Stimulated activated CD4-positive, alpha-beta T cell treated with anti-CD3 and anti-CD28 coated beads, Interleukin-15, amount 100 ng/mL, for 48 hours (primary cell): ENCODE results near the gene EFCC1.
A peak's percentile ranks its signal among the peaks of the same experiment; 100 is the strongest.

Source experiments
- DNase-seq, 2 donors: peaks; one replicate each; pipeline ENCODE4 v3.0.0-alpha.2; 2020; ENCODE audit warnings: low read depth in 2 of 2

EFCC1 gene

GRCh38 chr3:129032716-129033115 is 31.6 kb downstream of the EFCC1 start:
- no peak for DNase-seq

DNA sequence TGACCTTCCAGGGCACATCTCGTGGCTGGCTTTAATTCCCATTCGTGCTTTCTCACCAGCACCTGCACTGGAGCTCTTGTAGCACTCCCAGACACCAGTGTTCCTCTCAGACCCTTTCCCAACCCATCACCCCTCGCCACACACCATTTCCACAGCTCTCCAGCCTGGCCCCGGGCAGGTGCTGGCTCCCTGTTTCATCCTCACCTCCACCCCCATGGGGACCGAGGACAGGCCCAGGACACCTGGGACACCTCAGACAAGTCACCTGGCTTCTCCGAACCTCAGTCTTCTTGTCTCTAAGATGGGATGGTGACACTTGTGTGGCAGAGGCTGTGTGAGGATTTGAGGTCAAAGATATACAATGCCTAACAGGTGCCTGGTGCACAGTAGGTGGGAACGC is 32.0 kb downstream of the EFCC1 start:
- no peak for DNase-seq

DNA sequence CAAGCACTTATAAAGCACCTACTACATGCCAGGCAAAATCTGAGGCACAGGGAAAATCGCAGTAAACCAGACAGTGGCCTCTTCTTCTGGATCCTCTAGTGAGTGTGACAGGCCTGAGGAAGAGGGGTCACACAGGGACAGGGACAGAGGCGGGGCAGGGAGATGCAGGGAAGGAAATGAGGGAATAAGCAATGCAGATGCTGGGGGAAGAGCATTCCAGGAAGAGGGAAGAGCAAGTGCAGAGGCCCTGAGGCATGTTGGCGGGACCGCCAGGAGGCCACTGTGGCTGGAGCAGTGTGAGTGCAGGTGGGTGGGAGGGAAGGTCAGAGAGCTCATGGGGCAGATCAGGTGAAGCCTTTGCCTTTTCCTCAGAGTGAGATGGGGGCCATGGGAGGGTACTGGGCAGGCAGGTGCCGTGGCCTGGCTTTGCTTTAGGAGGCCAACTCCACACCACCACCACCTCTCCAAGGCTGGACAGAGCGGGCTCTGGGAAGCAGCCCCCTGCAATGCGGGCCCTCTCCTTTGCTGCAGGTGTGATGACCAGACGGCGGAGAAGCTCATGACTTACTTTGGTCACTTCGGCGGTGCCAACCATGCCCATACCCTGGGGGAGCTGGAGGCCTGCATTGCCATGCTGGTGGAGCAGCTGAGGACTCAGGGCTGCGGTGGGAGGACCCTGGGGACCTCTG is 32.7 kb downstream of the EFCC1 start:
- DNase-seq, result no peak

- DNase-seq, result no peak
Observed at GRCh38 chr3:129034642-129035041, 33.5 kb downstream of the EFCC1 start.

DNA sequence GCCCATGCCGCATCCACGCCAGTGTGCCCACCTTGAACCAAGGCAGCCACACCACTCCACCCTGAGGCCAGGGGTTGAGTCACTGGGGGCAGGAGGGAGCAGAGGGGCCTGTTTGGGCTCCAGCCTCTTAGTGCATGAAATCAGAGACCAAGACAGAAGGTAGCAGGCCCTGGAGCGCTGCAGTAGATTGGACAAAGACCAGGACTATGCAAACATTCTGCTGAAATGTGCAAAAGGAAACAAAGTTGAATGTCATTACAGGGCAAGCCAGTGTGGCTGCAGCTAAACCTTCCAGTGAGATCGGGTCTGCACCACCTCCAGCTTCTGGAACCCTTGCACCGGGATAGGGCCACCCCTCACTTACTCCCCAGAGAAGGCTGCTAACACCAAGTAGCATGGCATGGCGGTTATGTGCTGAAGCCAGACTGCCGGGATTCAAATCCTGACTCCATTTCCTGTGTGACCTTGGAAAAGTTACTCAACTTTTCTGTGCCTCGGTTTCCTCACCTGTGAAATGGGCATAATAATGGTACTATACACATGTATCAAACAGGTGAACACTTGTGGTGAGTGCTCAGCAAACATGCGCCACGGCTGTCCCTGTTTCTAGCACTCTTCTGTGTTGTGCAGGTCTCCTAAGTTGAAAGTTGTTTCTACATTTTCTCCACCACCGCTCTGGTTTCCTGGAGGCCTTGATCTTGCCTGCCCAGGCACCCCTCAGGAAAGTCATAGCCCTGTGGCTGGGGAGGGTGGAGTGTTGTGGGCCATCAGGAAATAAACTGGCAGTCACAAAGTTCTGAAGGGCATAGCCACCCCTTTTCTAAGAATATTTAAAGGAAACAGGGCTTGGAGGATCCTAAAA is 34.5 kb downstream of the EFCC1 start:
- DNase-seq, result no peak

GRCh38 chr3:129036222-129037092 is 35.4 kb downstream of the EFCC1 start:
- no peak for DNase-seq

- DNase-seq, result no peak
Observed at GRCh38 chr3:129037093-129037419, 36.0 kb downstream of the EFCC1 start.

DNA sequence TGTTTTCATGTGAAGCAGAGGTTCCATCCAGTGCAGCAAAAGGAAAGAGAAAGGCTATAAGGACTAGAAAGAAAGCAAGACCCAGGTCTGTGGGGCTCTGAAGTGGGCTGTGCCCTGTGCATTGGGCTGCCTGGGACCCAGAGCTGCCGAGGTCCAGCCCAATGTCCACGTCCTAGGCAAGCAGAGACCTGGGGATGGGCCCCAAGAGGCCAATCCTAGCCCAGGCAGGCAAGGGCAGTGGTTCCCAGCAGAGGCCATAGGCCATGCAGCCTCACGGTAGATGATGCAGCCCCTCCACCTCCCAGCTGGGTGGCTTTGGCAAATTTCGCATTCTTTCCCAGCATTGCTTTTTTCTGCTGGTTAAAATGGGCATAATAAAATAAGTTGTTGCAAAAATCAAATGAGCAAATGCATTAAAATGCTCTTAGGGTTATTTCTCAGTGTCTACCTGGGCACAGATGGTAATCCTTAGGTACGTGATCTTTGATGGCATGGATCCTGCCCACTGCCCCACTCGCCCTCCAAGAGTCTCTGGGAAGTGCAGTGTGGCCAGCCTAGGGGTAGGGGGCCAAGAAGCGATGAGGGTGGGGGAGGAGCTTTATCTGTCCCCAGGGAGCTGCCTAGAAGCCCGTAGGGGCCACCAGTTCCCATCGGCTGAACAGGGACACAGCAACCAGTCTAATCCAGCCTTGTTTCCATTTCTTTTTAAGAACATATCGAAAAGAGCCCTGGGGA is 37.2 kb downstream of the EFCC1 start:
- DNase-seq, result no peak

- no peak for DNase-seq
Observed at GRCh38 chr3:129039271-129040038, 38.4 kb downstream of the EFCC1 start.

- DNase-seq, result no peak
Observed at GRCh38 chr3:129040039-129040336, 38.9 kb downstream of the EFCC1 start.

DNA sequence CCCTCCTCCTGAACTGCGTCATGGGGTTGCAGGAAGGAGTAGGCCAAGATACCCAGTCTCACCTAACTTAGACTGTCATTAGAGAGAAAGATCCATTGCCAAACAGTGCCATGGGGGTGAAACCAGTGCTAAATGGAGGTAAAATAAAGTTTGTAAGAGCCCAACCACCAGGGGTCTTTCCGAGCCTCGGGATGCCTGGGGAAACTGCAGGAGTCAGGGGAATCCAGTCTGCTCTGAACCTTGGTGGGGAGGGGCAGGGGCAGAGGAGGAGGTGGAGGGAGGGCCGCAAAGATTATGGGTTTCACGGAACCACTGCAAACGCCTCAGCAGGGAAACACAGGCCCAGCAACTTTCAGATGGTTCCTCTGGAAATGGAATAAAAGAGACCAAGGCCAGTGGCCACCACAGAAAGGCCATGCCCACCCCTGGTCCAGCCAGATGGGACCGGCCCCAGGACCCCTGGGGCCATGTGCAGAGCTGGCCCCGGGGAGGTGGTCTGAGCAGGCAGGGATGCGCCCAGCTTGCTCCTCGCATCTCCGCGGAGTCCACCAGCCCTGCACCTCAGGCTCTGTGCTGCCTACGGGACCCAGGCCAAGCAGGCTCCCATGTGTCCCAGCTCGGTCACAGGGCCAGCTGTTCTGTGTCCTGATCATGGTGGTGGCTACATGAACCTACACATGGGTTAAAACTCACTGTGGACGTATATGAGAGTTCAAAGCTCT is 39.6 kb downstream of the EFCC1 start:
- DNase-seq, result no peak

DNA sequence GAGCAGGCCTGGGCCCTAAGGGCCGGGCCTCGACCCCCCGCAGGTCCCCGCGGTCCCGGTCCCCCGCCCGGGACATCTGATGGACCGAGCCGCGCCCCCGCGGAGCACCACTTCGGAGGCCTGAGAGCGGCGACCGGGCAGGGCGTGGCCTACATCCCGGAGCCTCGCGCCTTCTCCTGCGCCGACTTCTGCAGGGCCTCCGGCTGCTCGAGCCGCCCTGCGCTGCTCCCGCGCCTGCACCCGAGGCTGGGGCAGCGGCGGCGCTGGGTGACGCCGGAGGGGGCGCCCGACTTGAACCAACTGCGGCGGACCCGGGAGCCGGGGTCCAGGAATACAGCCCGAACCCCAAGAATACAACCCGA is 44.6 kb downstream of the EFCC1 start:
- peak; percentile 19 to 47 for DNase-seq

DNA sequence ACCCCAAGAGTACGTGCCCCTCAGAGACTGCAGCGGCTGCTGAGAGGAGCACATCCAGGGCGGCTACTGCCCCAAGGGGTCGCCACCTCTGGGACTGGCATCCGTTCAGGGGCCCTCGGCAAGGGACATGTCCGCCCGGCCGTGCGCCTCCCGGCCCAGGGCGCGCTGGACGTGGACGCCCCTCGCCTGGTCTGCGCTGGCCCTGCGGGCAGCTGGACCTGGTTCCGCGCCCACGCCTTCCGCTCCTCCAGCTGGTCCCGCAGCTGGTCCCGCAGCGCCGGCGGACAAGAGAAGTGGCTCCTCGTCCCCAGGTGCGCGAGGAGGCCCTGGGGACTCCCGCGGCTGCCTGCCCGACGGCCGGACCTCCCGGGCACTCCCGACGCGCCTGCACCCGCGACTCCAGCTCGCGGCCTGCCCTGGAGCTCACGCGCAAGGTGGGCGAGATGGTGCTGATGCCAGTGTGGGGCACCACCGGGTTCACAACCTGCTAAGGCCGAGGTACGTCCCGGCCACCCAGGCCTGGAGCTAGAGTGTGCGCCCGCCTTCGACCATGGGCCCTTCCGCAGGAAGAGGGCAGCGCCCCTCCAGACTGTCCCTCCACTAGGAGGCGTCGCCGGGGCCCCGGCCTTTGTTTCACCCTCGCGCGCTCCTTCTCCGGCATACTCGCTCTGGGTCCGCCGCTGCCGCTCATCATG is 45.1 kb downstream of the EFCC1 start:
- no peak for DNase-seq

DNA sequence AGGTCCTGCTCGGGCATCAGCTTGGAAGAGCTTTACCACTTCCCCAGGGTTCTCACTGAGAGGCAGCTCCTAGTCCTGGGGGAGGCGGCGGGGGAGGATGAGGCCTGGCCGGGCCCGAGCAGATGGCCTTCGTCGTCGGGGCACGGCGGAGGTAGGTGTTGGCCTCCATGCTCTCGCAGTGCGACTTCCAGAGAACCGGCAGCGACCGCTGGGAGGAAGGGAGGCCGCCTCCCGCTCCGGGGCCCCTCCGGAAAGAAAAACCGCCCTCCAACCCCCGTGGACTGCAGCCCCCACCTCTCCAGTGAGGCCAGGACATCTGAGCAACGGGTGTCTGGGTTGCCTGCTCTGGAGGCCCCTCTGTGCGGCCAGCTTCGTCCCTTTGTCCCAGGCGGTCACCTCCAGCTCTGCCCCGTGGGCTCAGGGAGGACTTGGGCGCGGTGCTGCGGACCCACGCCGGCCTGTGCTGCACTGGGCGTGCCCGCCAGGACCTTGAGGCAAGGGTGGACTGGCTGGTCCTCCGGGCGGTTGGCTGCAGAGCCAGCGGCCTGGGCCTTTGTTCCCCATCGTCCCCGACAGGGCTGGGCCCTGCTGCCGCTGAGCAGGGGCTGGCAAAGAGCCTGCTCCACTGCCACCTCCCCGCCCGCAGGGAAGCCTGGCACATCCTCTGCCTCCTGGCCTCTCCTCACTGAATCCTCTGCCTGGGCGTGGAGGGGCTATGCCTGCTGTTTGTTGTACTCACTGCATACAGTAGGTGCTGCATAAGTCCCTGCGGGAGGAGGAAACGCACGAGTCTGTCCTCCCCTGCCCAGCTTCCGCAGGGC is 45.8 kb downstream of the EFCC1 start:
- no peak for DNase-seq

- no peak for DNase-seq
Observed at GRCh38 chr3:129047553-129047839, 46.4 kb downstream of the EFCC1 start.

DNA sequence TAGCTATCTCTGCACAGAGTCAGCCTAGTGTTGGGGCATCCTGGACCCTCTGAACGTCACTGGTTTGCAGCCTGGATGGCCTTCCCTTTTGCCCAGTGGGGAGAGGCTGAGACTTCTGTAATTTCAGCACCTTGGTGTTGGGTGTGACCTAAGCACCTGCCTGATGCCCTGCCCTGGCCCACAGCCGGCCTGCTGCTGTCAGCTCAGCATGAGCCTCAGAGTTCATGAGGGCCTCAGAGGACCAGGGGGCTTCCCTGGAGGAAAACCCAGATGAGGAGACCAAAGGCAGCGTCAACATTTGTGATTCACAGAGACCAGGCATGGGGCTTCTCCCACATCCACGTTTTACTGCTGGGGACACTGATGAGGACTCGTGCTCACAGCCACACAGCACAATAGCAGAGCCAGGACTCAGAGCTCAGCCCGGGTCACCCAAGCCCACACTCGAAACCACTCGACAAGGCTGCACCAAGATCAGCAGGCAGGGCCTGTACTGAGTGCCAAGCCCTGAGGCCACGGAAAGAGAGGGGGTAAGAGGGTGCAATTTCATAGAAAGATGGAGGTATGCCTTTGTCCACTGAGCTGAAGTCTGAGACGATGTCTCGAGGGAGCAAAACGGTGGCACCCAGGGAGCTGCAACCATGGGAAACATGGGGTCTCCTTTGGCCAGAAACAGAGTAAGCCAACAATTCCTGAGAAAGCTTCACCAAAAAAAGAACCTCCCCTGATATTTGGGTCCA is 49.6 kb downstream of the EFCC1 start:
- DNase-seq, result no peak

DNA sequence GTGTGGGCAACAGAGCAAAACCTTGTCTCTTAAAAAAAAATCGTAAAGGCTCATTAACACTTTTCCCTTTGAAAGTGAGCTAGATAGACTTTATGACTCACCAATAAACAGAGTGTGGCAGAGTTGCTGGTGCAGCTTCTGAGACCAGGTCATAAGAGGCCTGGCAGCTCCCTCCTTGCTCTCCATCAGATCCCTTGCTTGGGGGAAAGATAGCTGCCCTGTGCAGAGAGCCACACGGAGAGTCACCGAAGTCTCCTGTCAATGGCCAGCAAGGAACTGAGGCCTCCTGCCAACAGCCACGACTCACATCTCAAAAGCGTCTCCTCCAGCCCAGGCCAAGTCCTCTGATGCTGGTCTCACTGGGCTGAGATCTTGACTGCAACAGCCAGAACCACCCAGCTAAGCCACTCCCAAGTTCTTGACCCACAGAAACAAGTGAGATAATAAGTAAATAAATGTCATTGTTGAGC is 50.8 kb downstream of the EFCC1 start:
- DNase-seq, result no peak

DNA sequence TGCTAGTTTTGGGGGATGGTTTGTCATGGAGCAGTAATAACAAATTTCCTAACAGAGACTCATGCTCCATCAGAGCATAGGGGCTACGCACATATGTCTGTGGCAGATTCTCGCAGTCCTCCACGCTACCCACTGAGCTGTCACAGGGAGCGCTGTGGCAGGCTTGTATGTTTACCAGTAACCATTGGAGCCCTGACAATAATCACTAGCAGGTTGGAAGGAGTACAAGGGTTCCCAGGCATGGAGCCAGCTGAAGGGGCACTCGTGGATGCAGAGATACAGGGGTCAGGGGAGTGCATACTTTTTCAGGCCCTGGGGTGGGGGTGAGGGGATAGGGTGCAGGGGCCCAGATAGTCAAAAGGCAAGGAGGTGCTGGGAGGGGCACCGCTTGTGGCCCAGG is 51.6 kb downstream of the EFCC1 start:
- DNase-seq, result no peak
